GM19438 (cell line): ENCODE data around the gene FCAMR.

Experiments
- ATAC-seq: cut with Tn5 transposase; IDR thresholded peaks from one replicate; pipeline ENCODE4 v1.9.1; 2021; ENCODE audit warnings: low read depth; ENCODE audit not compliant: unreplicated experiment

FCAMR gene

DNA sequence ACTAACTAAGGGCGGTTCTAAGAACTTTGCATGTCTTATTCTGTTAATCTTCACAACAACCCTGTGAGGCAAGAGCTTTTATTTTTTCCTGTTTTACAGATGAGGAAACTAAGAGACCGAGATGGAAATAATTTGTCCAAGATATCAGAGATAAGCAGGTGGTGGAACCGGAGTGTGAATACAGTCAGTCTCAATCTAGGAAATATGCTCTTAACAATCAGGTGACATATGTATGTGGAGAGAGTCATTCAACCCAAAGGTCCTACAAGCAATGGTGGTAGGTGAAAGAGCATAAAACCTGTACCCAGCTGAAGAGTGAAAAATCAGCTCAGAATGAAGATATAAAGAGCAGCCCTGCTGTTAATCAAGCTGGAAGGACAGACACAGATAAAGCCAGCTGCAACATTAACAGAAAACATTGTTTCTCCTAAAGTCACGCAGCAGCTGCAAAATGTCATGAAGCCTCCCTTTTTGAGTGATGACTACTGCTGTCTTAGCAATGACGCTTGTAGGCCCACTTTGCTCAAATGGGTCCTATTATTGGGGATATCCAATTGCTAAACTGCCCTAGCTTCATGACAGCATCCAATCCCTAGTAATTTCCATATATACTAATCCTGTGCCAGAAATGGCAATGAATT, 30.5 kb upstream of the FCAMR start:
- ATAC-seq = no peak

DNA sequence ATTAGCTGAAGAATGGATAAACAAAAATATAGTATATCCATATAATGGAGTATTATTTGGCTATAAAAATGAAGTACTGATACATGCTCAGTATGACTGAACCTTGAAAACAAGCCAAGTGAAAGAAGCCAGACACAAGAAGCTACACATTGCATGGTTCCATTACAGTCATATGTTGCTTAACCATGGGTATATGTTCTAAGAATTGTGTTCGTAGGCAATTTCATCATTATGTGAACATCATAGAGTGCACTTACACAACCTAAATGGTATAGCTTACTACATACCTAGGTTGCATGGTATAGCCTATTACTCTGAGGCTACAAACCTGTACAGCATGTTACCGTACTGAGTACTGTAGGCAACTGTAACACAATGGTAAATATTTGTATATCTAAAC, 28.6 kb upstream of the FCAMR start:
- no peak for ATAC-seq

DNA sequence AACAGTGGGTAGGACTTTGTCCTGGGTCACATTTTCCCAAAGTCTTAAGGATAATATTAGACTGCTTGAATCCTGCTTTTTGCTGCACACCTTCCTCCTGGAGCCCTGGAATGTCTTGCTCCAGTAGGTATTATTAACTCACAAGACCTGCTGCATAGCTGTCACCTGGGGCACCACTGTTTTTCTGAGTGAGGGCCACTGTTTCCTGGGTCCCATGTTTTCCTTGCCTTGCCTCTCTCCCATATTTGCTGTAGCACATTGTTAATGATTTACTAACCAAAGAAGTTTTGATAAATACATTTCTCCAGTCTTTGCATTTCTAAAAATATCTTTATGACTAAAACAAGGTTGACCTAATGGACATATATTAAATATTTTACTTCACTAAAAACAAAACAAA, 22.5 kb upstream of the FCAMR start:
- ATAC-seq = no peak

DNA sequence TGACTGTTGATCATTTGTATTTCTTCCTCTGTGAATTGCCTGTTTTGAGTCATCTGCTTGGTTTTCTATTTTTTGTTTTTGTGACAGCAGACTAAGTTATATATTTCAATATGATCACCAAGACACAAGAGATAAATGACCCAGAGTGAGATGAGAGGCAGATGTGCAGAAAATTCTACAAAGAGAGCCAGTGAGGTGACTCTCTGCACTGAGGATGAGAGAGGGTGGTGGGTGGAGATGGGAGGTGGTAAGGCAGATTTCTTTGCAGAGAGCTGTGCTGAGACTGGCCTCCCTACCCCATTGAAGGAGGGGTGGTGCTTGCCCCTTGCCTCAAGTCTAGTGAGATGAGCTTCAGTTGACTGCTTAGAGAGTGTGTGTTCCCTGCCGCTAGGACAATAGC, 17.6 kb upstream of the FCAMR start:
- no peak for ATAC-seq

DNA sequence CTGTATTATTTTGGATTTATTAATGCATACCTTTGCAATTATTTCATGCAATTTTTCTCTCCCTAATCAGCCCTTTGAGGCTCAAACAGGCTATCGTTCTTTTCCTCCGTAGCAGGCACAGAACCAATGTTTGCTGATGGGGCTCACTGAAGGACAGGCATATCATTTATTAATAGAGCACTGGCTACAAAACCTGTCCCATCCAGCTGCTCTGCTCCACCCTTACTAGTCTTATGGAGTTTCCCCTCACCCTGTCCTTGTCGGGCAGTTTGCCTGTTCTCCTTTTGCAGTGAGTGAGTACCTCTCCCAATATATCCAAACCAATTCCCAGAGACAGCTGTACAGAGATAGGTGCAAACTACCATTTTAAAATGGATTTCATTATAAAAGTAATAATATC, 16.6 kb upstream of the FCAMR start:
- ATAC-seq = no peak

DNA sequence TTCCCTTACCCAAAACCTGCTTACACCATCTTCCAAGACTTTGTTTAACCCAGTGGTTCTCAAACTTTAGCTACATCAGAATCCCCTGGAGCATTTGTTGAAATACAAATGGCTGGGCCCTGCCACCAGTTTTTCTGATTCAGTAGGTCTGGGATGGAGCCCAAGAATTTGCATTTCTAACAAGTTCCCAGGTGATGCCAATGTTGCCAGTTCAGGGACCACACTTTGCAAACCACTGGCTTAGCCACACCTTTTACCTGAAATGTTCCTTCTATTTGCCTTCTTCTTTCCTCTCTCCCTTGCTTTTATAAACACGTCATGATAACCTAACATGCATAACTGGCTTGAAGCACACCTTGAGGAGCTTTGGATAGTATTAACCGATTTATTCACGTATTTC, 16.1 kb upstream of the FCAMR start:
- ATAC-seq = no peak

DNA sequence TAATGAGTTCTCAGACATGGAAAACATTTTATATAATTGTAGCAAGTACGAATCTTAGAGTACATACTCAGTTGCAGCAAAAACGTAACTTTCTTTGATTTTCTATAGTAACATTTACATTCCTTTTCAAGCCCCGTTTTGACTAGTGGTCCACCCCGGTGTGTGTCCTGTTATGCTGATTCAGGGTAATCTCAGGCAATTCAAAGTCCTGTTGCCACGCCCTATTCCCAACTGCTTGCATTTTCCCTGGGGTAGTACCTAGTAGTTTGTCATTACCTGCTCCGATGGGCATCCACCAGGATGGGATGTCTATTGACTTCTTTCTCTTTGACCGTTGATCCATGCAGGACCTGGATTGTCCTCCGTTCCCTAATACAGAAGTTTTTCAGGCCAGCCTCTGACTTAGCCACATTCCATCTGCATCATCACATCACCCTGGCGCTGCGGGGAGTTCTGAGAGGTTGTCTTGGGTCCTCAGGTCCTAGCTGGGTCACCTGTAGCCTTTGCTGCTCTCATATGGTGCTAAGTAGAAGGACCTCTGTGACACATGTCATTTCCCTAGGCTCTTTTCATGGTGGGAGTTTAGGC, 15.0 kb upstream of the FCAMR start:
- no peak for ATAC-seq

DNA sequence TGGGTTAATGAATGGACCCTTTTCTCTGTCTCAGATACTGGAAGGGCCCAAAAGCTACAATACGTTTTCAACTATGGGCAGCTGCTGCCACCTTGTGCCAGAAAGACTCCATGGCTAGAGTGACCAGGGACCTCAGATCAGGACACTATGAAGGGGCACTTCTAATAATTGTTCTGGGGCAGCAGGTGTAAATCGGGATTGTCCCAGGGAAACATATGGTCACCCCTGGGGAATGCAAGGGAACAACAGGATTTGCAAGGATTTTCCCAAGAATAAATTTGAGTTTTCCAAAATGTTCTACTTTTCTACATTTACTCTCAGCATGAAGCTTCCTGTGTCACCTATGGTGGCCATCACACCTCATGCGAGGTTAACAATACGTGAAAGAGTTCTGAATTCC, 12.0 kb upstream of the FCAMR start:
- no peak for ATAC-seq

DNA sequence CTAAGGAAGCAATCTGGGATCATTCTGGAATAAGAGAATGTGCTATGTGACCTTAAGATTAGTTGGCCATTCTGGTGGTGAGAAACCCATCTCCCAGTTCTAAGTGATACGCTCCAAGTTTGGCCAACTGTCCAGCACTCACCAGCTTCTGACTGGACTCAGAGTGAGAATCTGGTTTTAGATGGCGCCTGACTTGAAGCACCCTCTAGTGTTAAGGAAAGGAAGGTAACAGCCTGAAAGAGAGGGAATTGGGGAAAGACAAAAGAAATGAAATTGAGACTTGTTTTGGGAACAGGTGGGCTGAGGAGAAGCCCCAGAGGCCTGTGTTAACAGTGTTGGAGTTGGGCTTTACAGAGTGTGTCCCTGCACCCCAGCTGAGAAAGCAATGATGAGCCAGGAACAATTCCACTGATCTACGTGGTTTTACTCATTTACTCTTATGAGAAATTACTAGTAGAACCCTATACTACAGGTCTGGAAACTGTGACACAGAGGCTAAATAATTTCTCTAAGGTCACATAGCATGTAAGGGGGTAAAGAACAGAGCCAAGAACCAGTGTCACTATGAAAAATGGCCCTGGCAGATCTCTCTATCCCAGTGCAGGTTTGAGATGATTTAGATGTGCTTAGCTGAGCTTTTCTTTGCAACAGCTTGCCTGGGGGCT, 9.3 kb upstream of the FCAMR start:
- no peak for ATAC-seq

DNA sequence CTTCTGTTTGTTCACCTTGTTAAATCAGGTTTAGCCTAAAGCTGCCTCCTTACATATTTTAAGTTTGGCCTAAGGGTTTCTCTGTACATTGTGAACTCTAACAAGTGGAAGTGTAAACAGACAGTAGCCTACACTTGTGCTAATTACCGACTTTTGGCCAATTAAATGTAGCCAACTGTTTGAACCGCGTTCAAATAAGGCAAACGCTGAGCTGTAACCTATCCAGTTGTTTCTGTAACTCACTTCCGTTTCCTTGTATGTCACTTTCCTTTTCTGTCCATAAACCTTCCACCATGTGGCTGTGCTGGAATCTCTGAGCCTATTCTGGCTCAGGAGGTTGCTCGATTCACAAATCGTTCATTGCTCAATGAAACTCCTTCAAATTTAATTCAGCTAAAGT, 8.0 kb upstream of the FCAMR start:
- ATAC-seq = no peak

DNA sequence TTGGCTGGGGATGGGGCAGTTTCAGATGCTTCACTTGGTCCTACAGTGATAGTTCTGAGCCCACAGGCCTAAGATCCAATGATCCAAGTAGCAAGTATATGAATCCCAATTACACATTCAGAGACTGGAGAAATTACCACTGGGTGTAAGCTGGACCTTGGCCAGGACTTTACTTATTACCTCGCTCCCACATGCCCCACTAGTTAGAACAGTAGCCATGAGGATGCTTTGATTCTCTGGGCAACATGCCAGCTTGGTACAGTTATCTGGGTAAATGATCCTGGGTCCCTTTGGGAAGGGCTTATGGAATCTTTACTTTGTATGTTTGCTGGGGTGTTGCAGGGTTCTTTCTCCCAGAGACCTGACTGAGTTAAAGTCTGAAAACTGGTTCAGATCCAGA, 5.0 kb upstream of the FCAMR start:
- no peak for ATAC-seq

DNA sequence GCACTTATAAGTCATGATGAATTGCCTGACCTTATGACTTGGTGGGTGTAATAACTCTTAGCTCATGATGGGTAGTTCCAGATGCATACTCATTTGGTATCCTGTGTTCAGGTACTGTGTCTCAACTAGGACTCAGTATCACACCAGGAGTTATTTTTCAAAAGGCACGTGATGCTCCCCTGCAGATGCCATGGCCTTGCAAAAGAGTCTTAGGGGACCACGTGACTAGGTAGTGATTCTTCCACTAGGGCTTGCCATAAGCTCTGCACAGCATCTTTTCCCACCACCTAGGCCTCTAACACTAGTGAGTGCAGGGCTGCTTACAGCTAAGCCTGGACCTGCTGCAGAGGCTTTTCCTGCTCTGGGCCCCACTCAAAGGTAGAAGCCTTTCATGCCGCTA, 3.9 kb upstream of the FCAMR start:
- ATAC-seq = no peak

DNA sequence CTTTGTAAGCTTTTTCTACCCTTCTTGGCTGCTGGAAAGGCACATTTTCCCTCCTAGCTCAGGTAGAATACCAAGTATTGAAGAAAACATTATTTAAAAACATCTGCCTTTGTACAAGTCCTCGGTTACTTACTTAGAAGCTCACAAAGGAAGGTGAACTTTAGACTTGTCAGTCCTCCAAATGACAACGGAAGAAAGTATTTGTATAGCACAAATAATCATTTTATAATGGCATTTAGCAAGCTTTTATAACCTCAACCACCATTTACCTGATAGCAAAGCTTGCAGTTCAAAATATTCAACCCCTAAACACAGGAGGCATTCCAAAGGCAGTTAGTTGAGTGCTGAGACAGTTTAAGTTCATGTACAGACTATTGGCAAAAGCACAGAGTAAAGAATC, 2.5 kb upstream of the FCAMR start:
- ATAC-seq = no peak

DNA sequence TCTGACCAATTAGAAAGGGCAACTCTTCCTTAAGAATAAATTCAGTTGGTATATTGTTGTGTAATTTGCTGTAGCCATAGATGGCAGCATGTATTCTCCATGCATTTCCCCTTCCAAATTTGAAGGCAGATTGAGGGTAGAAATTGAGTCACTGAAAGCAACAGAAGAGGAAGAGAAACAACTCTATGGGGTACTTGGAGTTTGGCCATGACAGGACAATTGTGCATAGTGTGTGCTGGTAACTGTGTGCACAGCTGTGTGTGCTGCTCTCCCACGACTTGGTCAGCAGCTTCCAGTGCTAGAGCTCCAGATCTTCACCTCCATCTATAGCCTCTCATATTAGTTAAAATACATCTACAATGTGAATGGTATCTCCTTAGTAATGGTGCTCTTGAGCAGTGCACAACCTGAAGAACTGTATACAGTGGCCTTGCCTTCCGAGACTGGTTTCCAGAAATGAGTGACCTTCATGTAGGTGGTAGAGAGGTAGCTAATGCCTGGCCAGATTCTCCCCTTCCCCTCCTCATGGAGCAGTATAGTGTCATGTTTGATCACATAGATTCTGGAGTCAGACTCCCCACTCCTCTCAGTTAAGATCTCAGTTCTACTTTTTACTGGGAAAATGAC, 882 bp upstream of the FCAMR start:
- ATAC-seq = no peak

DNA sequence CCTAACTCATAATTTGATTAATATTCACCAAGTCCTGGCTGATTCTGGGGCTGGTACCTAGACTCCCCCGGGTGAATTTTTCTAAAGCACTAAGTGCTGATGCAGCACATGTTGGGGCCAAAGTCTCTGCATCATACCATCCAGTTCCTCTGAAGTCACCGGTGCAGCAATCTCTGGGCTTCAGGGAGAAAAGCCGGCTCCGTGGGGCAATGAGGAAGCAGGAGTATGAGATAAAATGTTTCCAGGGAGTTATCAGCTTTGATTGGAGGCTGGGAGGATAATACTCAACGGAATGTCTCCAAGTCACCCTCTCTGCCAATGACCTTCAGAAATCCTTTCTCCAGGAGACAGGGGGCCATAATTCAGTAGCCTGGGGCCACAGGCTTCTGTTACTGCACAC, 1.2 kb downstream of the FCAMR start:
- ATAC-seq = no peak

DNA sequence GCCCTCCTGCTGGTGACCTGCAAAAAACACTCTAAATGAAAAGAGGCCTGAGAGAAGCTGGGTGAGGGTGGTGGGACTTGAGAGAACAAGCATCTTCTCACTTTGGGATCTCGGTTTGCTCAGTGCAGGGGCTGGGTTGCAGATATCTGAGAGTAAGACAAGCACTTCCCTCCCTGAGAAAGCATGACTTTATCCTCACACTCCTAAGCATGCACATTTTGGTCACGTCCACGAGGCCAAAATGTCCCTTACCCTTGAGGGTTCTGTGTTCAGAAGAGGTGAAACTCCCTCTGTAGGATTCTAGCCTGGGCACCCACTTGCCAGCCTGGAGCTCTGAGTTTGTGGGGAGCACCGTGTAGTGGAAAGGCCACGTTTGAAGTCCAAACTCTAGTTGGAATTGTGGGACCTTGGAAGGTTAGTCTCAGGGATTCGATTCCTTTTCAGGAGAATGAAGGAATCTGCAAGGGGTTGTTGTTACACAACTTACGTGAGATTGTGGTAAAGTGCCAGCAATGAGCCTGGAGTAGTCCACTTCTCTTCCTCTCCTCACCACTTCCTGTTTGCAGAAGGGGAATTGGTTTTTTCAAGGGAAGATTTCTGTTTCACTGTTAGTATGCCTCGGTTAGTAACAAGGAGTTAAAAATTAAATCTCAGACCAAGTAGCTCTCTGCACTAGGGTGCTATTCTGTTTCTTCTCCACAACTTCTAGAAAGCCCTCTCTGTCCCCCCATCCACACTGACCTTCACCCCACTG, 3.0 kb downstream of the FCAMR start:
- ATAC-seq = peak; percentile 62

DNA sequence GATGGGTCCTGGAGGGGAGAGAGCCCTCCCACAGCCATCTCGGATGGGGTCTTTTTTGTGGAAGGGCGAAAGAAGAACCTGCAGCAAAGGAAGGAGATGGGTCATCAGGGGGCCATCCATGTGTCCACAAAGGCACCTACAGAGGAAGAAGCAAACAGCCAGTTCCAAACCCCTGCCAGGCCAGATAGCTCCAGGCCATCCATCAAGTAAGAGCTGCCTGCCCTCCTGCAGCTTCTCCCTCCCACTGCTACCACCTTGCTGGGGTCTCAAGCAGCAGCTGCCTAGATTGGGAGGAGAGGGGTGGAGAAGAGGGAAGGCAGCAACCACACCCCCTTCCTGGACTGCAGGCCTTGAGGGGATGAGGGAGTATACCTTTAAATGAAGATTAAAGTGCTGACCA, 4.5 kb downstream of the FCAMR start:
- no peak for ATAC-seq

DNA sequence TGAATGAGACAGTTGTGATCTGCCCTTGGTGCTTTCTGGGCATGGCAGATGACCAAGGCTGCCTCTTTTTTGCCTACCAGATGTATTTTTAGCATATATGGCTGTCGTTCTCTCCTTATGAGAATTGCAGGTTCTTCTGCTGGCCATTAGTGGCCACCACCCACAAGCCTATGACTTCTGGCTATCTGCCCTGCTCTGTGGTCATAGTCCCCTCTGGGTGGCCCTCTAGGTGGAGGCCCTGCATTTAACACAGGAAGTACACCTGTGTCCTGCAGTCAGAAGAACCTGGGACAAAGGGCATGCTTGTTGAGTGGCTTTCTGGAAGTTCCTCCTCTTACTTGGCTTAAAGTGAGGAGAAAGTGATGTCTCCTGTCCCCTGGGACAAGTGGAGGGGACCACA, 6.5 kb downstream of the FCAMR start:
- no peak for ATAC-seq

DNA sequence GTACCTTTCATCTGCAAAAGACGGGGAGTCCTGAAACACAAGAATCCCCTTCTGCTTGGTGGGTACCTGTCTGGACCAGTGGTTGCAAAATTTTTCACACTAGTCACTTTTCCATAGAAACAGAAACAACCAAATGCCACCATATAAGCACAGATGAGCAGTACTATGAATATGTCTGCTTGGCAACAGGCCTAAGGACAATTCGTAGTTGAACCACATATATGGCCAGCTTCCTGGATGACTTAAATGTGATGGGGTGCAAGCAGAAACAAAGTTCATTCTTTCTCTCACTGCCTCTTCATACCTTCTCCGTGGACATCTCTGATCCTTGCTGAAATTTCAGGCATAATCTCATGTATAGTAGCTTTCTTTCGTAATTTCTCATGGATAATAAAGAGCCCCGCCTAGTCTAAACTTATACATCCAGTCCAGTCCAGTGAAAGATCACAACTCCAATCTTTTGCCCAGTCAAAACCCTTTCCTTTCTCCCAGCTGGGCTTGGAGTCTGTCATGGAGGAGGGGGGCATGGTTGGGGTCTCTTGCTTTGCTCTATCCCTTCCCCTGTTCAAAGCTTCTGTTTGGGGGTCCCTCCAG, 7.0 kb downstream of the FCAMR start:
- no peak for ATAC-seq

DNA sequence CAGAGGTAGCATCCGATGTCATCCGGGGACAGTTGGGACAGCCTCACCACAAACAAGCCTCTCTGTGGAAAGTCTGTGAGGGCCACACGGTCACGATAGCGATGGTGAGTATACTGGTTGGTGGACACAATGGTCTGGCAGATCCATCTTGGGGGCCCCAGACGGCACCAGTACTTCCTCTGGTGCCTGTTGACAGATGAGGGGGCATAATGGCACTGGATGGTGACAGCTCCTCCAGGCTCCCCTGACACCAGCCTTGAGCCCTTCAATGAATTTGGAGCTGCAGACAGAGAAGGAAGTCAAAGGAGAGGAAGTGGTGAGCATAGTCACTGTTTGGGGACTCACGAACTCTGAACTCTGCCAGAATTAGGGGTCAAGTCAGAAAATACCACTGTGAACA, 8.0 kb downstream of the FCAMR start:
- no peak for ATAC-seq

DNA sequence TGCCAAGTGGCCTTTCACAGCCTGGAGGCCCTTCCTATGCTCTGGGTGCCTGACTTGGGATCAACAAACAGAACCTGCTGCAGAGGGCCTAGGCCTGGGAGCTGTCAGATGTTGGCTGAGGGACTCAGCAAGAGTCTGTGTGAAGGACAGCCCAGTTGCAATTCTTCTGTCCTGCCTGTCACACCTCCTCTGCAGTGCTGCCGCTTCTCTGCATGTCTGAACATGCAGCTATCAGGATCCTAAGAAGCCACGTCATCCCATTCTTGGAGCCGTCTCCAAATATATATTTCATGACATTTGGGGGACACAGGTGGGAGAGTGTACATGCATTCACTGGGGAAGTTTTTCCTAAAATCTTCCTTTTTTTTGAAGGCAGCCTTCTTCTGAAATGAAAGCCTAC, 8.6 kb downstream of the FCAMR start:
- no peak for ATAC-seq
